ENCODE data around the gene TAB2. TPM values are rescaled to one million over a fixed set of nuclear protein-coding genes. Genes with fewer than 3 reads are reported as not detected.

The TAB2 gene
- total and polyA plus RNA-seq, 2 donors (not counting 3 experiments of a cell fraction or from before 2014, with no cell fraction given): 26.0 to 37.4 TPM

DNA sequence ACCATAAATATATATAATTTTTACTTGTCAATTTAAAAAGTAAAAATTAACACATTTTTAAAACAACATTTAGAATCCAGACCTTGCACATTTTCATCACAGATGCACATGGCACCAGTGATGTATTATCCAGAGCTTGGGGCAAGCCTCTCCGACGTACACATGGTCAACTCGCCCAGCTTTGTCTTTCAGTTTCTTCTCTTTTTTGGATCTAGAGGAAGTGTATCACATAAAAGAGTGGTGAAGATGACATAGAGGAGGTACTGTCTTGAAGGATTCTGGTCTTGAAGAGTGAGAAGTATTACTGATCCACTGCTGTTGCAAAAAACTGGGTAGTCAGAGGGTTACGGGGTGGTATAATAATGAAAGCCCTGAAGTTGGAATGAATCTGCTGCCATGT lies 46.9 kb upstream of the TAB2 start:
- Histone ChIP-seq H3K4me1 (ENCODE audit: control insufficient read depth, extremely low read depth, insufficient read depth, low read length) (no peaks in the 10 kb centered on the region), H2AFZ (ENCODE audit: low read depth, low read length) (no peak overlapping the region), H3K36me3 (ENCODE audit: control insufficient read depth in 2 of 2, extremely low read depth in 1 of 2, insufficient read depth in 2 of 2, low read length in 2 of 2) (no peaks in the 10 kb centered on the region), H3K79me2 (ENCODE audit: control insufficient read depth, insufficient read depth, low read length) (no peaks in the 10 kb centered on the region), H3K9me3 (replicated peaks; ENCODE audit: control insufficient read depth, insufficient read depth, low read length) (no peaks in the 10 kb centered on the region), H3K4me3 (replicated peaks in 1 of 3; ENCODE audit: insufficient read depth in 1 of 3, low read depth in 1 of 3, low read length in 3 of 3) (no peak overlapping the region), H3K27ac (ENCODE audit: insufficient read depth, low read depth, low read length) (no peak overlapping the region), H3K9ac (replicated peaks; ENCODE audit: extremely low read depth, insufficient read depth, low read length) (no peak overlapping the region), H3K27me3 (ENCODE audit: control insufficient read depth in 2 of 2, insufficient read depth in 2 of 2, low read length in 2 of 2) (peaks cover 6 to 10% of the 10 kb centered on the region in 2 experiments), H3K9me1 (replicated peaks; ENCODE audit: control insufficient read depth, extremely low read depth, insufficient read depth, low read length) (no peaks in the 10 kb centered on the region), H3K4me2 (ENCODE audit: insufficient read depth, low read length) (no peak overlapping the region), H4K20me1 (replicated peaks; ENCODE audit: control insufficient read depth, extremely low read depth, insufficient read depth, low read length) (no peaks in the 10 kb centered on the region)
- ChIA-PET CTCF (interaction anchor here (0.8 kb wide), 1 partner anchor 8 kb away, joined by 3 read pairs; no protein-coding TSS in a partner anchor), POLR2A (no interaction called here)
- no TSS peak for BruUV-seq (replicated peaks)
- no peak for TF ChIP-seq EZH2 (IDR thresholded peaks at IDR 0.05; ENCODE audit: borderline replicate concordance, low read depth, low read length, severe bottlenecking)
- no peak for TF ChIP-seq GATA2 (IDR thresholded peaks at IDR 0.05; ENCODE audit: insufficient read depth, insufficient read length, low read depth, low read length)
- TF ChIP-seq, protein P1, sequence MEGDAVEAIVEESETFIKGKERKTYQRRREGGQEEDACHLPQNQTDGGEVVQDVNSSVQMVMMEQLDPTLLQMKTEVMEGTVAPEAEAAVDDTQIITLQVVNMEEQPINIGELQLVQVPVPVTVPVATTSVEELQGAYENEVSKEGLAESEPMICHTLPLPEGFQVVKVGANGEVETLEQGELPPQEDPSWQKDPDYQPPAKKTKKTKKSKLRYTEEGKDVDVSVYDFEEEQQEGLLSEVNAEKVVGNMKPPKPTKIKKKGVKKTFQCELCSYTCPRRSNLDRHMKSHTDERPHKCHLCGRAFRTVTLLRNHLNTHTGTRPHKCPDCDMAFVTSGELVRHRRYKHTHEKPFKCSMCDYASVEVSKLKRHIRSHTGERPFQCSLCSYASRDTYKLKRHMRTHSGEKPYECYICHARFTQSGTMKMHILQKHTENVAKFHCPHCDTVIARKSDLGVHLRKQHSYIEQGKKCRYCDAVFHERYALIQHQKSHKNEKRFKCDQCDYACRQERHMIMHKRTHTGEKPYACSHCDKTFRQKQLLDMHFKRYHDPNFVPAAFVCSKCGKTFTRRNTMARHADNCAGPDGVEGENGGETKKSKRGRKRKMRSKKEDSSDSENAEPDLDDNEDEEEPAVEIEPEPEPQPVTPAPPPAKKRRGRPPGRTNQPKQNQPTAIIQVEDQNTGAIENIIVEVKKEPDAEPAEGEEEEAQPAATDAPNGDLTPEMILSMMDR (IDR thresholded peaks at IDR 0.05; ENCODE audit: extremely low read depth in 1 of 2, insufficient read depth in 1 of 2, low read depth in 1 of 2, low read length in 2 of 2): no peak
- no peak for TF ChIP-seq JUN (IDR thresholded peaks at IDR 0.05; ENCODE audit: borderline replicate concordance, insufficient read depth, insufficient read length, low read depth)
- no peak for TF ChIP-seq MAX (IDR thresholded peaks at IDR 0.05; ENCODE audit: insufficient read depth, insufficient read length)
- TF ChIP-seq FOS (IDR thresholded peaks at IDR 0.05; ENCODE audit: borderline replicate concordance, insufficient read depth, low read length): no peak
- no peak for TF ChIP-seq POLR2AphosphoS5 (IDR thresholded peaks at IDR 0.05; ENCODE audit: insufficient read depth, low read depth, low read length)
- TF ChIP-seq POLR2A (IDR thresholded peaks at IDR 0.05; ENCODE audit: low read depth, low read length): no peak
- no peak for TF ChIP-seq MYC (IDR thresholded peaks at IDR 0.05; ENCODE audit: low read depth, low read length)
- FAIRE-seq (no peak), DNase-seq (ENCODE audit: low read depth, low spot score) (no peak)
- intact Hi-C loops (cut with micrococcal nuclease) (no loop called here), dilution Hi-C loops (cut with MboI; ENCODE audit: extremely low pct_ligation_motif_present, low sequenced_read_pairs) (no loop called here)

All from endothelial cell of umbilical vein (primary cell).